Right renal cortex interstitium (tissue), 3 donors: Measurements from ENCODE around the gene YWHAH. TPM values are rescaled to one million over a fixed set of nuclear protein-coding genes. Genes with fewer than 3 reads are reported as not detected.
A peak's percentile ranks its signal among the peaks of the same experiment; 100 is the strongest.
"Not testable (repeated sequence)": the region's sequence is repeated elsewhere in the genome, so short reads cannot be mapped to it uniquely, and the experiment has no call there.

ENCODE experiments used
- DNase-seq, 3 donors: peaks; one replicate each; pipeline ENCODE4 v3.0.0-alpha.2; 2013; ENCODE audit warnings: low read depth in 3 of 3, low spot score in 2 of 3
- polyA plus RNA-seq, 3 donors: library from polyadenylated mRNA; unstranded; fragments of 120-200 nt; gene quantifications; one replicate each; pipeline ENCODE4 v1.2.1, GENCODE V29; 2013; ENCODE audit not compliant: insufficient read length in 3 of 3

Gene YWHAH
- polyA plus RNA-seq, 3 donors = 137 to 148 (median 143) TPM

DNA sequence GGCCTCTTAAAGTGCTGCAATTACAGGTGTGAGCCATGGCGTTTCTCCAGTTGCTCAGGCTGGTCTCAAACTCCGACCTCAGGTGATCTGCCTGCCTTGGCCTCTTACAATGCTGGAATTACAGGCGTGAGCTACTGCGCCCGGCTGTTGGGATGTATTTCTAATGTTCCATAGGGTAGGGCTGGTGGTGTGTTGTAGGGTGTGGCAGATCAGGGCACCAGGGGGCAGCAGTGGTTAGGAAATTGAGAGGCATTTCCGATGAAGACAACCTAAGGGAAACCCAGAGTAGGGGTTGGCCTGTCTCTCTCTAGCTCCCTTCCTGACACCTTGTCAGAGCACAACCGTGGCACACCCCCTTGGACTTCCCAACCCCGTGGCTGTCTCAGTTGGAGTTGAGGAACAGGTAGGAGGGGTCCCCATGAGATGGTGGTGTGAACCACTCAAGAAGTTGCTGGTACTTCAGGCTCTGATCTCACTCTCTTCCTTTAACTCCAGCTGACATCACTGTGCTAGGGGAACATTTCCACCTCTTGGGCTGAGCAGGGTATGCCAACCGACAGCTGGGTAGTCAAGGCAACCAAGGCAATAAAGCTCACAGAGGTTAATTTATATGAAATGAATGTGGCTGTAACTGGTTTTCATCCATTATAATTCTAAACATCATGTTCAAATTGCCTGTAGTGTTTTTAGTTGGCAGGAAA is 33.0 kb downstream of the YWHAH start:
- peak in 1 of 3 donors; percentile 49 for DNase-seq

DNA sequence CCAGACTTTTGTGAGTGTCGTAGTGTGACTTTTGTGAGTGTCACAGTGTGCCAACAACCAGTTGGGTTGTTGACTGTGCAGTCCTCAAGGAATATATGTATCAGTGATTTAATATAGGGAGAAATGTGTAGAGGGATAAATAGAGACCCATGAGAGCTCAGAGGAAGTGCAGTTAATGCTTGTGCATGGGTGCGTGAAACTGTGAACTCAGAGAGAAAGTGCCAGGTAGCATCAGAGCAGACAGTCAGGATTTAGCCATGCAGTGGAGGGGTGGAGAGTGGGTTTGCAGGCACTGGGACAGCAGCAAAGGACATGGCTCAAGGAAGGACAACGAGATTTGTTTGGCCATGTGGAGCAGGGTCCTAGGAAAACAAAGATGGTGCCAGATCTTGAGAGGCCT is 33.6 kb downstream of the YWHAH start:
- DNase-seq = no peak

DNA sequence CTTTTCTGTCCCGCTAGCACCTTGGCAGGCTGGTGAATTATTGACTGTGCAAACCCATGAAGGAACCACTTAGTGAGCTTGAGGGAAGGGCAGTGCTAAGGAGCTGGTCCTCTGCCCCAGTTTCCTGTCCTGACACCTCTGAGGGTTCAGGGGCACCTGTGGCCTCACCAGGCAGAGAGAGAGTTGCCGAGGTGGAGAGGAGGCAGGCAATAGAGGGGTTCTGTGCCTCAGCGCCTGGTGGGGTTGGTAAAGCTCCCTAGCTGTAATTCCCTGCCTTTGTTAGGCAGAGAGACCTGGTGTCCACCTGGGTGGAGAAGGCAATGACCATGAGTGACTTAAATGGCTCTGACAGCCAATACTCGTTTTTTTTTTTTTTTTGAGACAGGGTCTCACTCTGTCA is 36.3 kb downstream of the YWHAH start:
- DNase-seq = no peak

DNA sequence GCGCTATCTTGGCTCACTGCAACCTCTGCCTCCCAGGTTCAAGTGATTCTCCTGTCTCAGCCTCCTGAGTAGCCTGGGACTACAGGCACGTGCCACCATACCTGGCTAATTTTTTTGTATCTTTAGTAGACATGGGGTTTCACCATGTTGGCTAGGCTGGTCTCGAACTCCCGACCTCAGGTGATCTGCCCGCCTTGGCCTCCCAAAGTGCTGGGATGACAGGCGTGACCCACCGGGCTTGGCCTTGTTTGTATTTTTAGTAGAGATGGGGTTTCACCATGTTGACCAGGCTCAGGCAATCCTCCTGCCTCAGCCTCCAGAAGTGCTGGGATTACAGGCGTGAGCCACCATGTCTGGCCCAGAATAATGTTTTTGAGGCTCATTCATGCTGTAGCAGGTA is 37.6 kb downstream of the YWHAH start:
- DNase-seq = not testable (repeated sequence)

DNA sequence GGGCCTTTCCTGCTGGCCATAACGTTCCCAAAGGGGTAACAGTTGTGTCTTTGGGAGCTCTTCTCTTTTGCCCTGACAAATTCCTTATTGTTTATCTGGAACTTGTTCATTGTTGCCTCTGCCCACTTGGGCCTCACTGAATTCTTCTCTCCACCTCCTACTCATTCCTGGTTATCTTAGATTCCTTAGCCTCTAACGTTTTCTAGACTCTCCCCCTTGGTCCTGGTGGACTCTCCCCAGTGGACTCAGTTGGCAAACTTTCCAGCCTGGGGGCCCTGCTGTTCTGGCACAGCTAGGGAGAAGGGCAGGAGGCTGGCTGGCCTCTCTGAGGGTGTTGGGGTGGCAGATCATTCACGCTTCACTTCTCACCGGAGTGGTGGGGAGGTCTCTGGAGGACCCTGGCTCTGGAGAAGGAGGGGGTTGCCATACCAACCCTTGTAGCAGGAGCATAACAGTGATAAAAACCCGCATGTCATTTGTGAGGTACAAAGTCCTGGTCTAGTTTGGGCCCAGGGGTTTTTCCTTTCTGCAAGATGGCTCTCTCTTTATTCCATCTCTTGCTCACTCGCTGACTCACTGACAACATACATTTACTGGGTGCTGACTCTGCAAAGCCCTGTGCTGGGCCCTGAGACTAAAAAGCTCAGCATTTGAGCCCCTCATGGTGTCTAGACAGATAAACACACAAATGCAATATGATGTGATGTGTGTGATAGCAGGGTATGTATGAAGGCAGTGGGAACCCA is 39.7 kb downstream of the YWHAH start:
- DNase-seq = no peak

DNA sequence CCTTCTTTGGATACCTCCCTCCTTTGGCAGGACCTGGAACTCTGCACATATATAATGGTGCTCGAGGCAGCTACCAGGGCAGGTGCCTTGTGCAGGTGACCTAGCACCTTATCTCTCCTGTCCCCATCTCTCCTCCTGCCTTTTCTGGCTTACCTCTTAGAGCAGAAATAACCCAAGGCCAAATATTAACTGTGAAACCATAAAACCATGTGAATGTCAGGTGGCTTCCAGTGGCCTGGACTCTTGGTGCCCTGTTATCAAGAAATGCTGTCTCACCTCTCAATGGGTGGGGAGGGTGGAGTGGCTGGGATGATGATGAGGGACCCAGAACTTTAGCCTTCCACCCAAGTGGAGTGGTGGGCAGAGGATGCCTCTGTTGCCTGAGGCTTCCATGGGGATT is 42.9 kb downstream of the YWHAH start:
- DNase-seq = no peak

DNA sequence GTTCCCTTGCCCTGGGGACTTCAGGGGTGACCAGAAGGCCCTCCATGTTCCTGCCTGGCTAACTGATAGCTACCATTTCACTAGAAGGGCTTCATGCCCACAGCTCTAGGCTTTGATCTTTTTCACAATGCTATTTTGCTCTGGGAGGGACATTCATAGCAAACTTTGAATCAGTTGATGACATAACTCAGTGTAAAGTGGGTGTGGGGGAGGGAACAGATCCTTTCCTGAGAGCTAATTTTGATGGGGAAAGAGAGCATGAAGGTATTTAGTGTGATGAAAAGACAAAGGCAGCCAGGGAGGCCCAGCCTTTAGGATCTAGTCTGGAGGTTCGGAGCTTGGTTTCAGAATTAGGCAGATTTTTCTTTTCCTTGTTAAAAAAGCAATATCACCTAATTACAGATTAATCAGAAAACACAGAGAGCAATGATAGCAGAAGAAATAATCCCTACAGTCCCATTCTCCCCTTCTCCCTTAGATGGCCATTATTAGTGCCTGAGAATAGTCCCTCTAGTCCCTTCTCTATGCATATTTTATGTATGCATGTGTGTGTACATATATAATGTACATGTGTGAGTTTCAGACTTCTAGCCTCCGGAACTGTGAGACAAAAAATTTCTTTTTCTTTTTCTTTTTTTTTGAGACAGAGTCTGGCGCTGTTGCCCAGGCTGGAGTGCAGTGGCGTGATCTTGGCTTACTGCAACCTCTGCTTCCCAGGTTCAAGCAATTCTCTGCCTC is 46.9 kb downstream of the YWHAH start:
- no peak for DNase-seq

DNA sequence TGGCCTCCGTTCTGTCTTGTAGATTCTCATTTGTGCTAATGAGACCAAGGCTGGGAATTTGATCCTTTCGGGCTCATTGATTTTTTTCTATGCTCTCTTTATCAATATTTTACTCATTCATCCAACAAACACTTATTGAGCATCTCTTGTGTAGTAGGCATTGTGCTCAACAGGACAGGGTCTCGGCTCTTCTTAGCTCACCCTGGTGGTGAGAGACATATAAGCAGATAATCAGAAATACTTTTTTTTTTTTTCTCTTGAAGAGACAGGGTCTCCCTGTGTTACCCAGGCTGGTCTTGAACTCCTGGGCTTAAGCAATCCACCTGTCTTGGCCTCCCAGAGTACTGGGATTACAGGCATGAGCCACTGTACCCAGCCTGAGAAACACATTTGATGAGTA is 50.7 kb downstream of the YWHAH start:
- no peak for DNase-seq

DNA sequence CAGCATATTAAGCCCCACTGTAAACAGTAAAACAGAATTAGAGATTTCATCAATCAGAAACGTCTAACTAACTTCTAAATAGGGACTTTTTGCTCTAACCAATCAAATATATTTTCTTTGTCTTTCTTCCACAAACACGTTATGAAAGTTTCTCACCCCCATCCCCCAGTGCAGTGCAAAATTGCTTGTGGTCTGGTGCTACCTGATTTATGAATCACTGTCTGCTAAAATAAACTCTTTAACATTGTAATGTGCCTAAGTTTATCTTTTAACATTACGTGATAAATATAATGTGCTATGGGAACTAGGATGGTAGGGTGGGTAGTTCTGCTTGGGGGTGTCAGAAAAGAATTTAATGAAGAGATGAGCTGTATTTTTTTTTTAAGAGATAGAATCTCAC is 51.5 kb downstream of the YWHAH start:
- no peak for DNase-seq

DNA sequence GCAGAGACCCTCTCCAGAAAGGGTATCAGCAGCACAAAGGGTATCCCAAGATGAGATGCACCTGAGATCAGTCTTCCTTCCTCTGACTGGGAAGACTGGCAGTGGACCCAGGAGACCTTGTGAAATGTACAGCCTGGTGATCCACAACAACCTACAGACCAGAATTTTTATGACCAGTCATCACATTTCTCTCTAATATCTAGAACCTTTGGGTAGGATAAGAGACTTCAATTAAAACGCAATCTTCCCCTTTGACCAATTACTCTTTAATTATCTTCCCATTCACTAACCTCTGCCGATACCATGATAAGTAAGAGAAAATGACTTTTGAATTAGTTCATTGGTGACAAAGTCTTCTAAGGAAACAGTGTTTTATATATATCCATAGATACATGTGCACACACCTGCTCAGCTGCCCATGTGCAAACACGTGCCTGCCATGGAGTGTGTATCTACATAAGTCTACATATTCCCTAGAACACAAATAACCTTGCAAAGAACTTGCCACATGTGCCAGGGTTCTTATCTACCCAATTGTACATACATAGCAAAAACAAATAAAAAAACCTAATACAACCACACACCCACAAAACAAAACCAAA is 54.5 kb downstream of the YWHAH start:
- no peak for DNase-seq

DNA sequence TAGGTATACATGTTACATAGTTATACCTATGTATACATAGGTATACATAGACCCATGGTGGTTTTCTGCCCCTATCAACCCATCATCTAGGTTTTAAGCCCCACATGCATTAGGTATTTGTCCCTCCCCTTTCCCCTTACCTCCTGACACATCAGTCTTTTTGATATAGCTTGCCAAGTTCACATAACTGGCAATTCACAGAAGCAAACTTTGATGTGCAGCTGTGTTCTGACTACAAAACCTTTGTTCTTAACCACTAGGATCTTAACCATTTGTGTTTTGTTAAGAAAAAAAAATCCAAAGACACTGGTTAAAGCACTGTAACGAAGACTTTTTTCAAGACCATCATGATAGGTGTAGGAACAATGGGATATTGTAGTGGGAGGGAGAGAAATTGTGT is 55.8 kb downstream of the YWHAH start:
- DNase-seq = no peak

DNA sequence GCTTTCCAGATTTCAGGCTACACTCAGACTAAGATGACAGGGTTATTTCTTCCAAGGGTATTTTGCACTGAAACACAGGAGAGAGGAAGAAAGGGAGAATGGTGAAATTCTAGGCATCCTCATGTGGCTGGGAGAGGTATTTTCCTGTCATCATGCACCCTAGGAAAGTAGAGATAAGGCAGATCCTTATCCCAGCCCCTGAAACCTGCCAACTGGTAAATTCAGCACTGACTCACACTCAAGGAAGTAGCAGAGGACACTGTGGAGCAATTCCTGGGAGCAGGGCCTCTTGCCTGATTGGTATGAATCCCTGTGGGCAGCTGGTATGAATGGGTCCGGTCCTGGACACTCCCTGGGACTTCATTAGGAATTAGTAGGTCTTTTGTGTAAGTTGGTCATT is 61.1 kb downstream of the YWHAH start:
- DNase-seq = no peak

Other genes with a start within 250 kb of the YWHAH start
- 10 to 100 TPM; 25.0 to 26.7 (median 25.4) TPM for gene PRR14L, start 194.4 kb upstream of the YWHAH start, polyA plus RNA-seq
- gene DEPDC5, start 190.5 kb upstream of the YWHAH start, polyA plus RNA-seq = 10 to 100 TPM; 14.0 to 16.5 (median 14.8) TPM
- gene SLC5A1, start 98.7 kb downstream of the YWHAH start, polyA plus RNA-seq = under 1 TPM; 0.45 to 0.92 (median 0.54) TPM
- gene C22orf42, start 214.8 kb downstream of the YWHAH start, polyA plus RNA-seq = not detected